Parathyroid adenoma (tissue), 2 donors: ENCODE measurements around the gene RFXANK.

Experiments
- H2AFZ ChIP-seq: fragments of 300-600 bp; sonication (generic); one replicate; pipeline ENCODE4 v1.7.0; 2017; ENCODE audit warnings: antibody characterized with exemption, mild to moderate bottlenecking
- H3K27ac ChIP-seq: fragments of 300-600 bp; sonication (generic); one replicate; pipeline ENCODE4 v1.7.0; 2017
- H3K27me3 ChIP-seq: fragments of 300-600 bp; sonication (generic); one replicate; pipeline ENCODE4 v1.7.0; 2017; ENCODE audit warnings: low read length; ENCODE audit not compliant: control insufficient read depth, insufficient read depth
- H3K36me3 ChIP-seq: fragments of 300-600 bp; sonication (generic); one replicate; pipeline ENCODE4 v1.7.0; 2017; ENCODE audit warnings: low read length; ENCODE audit not compliant: control insufficient read depth, insufficient read depth
- H3K4me1 ChIP-seq: fragments of 300-600 bp; sonication (generic); one replicate; pipeline ENCODE4 v1.7.0; 2017; ENCODE audit warnings: control low read depth
- H3K4me2 ChIP-seq: fragments of 300-600 bp; sonication (generic); one replicate; pipeline ENCODE4 v1.7.0; 2017; ENCODE audit warnings: low read length
- H3K4me3 ChIP-seq: fragments of 300-600 bp; sonication (generic); one replicate; pipeline ENCODE4 v1.7.0; 2017; ENCODE audit warnings: low read depth, low read length
- H3K79me2 ChIP-seq: fragments of 300-600 bp; sonication (generic); one replicate; pipeline ENCODE4 v1.7.0; 2017; ENCODE audit warnings: control low read depth
- H3K9ac ChIP-seq: fragments of 300-600 bp; sonication (generic); one replicate; pipeline ENCODE4 v1.7.0; 2017; ENCODE audit warnings: mild to moderate bottlenecking
- H3K9me3 ChIP-seq: fragments of 300-600 bp; sonication (generic); one replicate; pipeline ENCODE4 v1.7.0; 2017; ENCODE audit warnings: low read length; ENCODE audit not compliant: control insufficient read depth
- CTCF ChIP-seq: fragments of 300-600 bp; sonication (generic); IDR thresholded peaks from one replicate; pipeline ENCODE4 v1.7.0; 2017; ENCODE audit warnings: antibody characterized with exemption, mild to moderate bottlenecking
- donor health status: primary hyperparathyroidism.

RFXANK gene

GRCh38 chr19:19152668-19153384, 39.2 kb upstream of the RFXANK start:
- Histone ChIP-seq H3K9ac (no peak overlapping the region), H3K4me2 (no peak overlapping the region), H3K9me3 (no peaks in the 10 kb centered on the region), H3K79me2 (no peaks in the 10 kb centered on the region), H3K27ac (no peak overlapping the region), H3K36me3 (no peaks in the 10 kb centered on the region), H2AFZ (no peak overlapping the region), H3K4me3 (no peak overlapping the region), H3K27me3 (no peaks in the 10 kb centered on the region), H3K4me1 (no peaks in the 10 kb centered on the region)
- no peak for TF ChIP-seq CTCF

- no peak overlapping the region for H2AFZ ChIP-seq
Observed at GRCh38 chr19:19154768-19155494, 37.1 kb upstream of the RFXANK start.

GRCh38 chr19:19155495-19156219, 36.4 kb upstream of the RFXANK start:
- H3K79me2 ChIP-seq = no peaks in the 10 kb centered on the region
- H3K4me1 ChIP-seq = no peaks in the 10 kb centered on the region
- H3K36me3 ChIP-seq = no peaks in the 10 kb centered on the region
- H3K4me3 ChIP-seq = no peak overlapping the region
- no peak overlapping the region for H2AFZ ChIP-seq
- H3K4me2 ChIP-seq = no peak overlapping the region
- H3K9ac ChIP-seq = no peak overlapping the region
- no peak for TF ChIP-seq CTCF
- no peak overlapping the region for H3K27ac ChIP-seq
- no peaks in the 10 kb centered on the region for H3K27me3 ChIP-seq
- no peaks in the 10 kb centered on the region for H3K9me3 ChIP-seq

More at GRCh38 chr19:19154768-19155494, 37.1 kb upstream of the RFXANK start:
- H3K36me3 ChIP-seq = no peaks in the 10 kb centered on the region
- no peaks in the 10 kb centered on the region for H3K9me3 ChIP-seq
- no peak overlapping the region for H3K4me2 ChIP-seq
- H3K27me3 ChIP-seq = no peaks in the 10 kb centered on the region
- H3K4me1 ChIP-seq = no peaks in the 10 kb centered on the region
- no peak for TF ChIP-seq CTCF
- H3K79me2 ChIP-seq = no peaks in the 10 kb centered on the region
- no peak overlapping the region for H3K9ac ChIP-seq
- H3K4me3 ChIP-seq = no peak overlapping the region
- H3K27ac ChIP-seq = no peak overlapping the region

GRCh38 chr19:19157808-19158207, 34.2 kb upstream of the RFXANK start:
- no peaks in the 10 kb centered on the region for H3K79me2 ChIP-seq
- no peaks in the 10 kb centered on the region for H3K9me3 ChIP-seq
- no peaks in the 10 kb centered on the region for H3K4me1 ChIP-seq
- TF ChIP-seq CTCF = no peak
- no peak overlapping the region for H3K4me3 ChIP-seq
- no peak overlapping the region for H2AFZ ChIP-seq
- H3K4me2 ChIP-seq = no peak overlapping the region
- H3K27me3 ChIP-seq = no peaks in the 10 kb centered on the region
- no peak overlapping the region for H3K9ac ChIP-seq
- no peaks in the 10 kb centered on the region for H3K36me3 ChIP-seq
- H3K27ac ChIP-seq = no peak overlapping the region
